Ishikawa (cell line): ENCODE data around the gene ATP2B2.

Source experiments
- CEBPB ChIP-seq: IDR thresholded peaks from 2 replicates; pipeline ENCODE4 v1.6.1; 2012
- CREB1 ChIP-seq: IDR thresholded peaks from 2 replicates; pipeline ENCODE4 v1.6.1; 2012; ENCODE audit warnings: low read depth
- EGR1 ChIP-seq: IDR thresholded peaks from 2 replicates; pipeline ENCODE4 v1.6.1; 2012
- EP300 ChIP-seq: IDR thresholded peaks from 2 replicates; pipeline ENCODE4 v1.6.1; 2012; ENCODE audit warnings: borderline replicate concordance
- FOXM1 ChIP-seq: IDR thresholded peaks from 2 replicates; pipeline ENCODE4 v1.6.1; 2012; ENCODE audit warnings: low read depth, borderline replicate concordance
- MAX ChIP-seq: IDR thresholded peaks from 2 replicates; pipeline ENCODE4 v1.6.1; 2012
- NFIC ChIP-seq: IDR thresholded peaks from 2 replicates; pipeline ENCODE4 v1.6.1; 2012
- RAD21 ChIP-seq: IDR thresholded peaks from 2 replicates; pipeline ENCODE4 v1.6.1; 2012; ENCODE audit warnings: low read depth
- TAF1 ChIP-seq: IDR thresholded peaks from 2 replicates; pipeline ENCODE4 v1.6.1; 2012; ENCODE audit warnings: low read depth, mild to moderate bottlenecking
- TCF12 ChIP-seq: IDR thresholded peaks from 2 replicates; pipeline ENCODE4 v1.6.1; 2012; ENCODE audit warnings: low read depth
- TEAD4 ChIP-seq: IDR thresholded peaks from 2 replicates; pipeline ENCODE4 v1.6.1; 2012
- YY1 ChIP-seq: IDR thresholded peaks from 2 replicates; pipeline ENCODE4 v1.6.1; 2012; ENCODE audit warnings: low read depth
- ZBTB7A ChIP-seq: IDR thresholded peaks from 2 replicates; pipeline ENCODE4 v1.6.1; 2012; ENCODE audit warnings: low read depth
- TF ChIP-seq, protein P1 (sequence below): IDR thresholded peaks from 2 replicates; pipeline ENCODE4 v1.6.1; 2012; ENCODE audit warnings: low read depth, mild to moderate bottlenecking
- TF ChIP-seq, protein P2 (sequence below): IDR thresholded peaks from 2 replicates; pipeline ENCODE4 v1.6.1; 2012

The ATP2B2 gene

GRCh38 chr3:10551821-10552630 lies 46.6 kb upstream of the ATP2B2 start:
- TF ChIP-seq EGR1 (peak; percentile 70), EP300 (no peak)

- TF ChIP-seq TAF1 (no peak), NFIC (no peak), MAX (no peak), EGR1 (no peak), TEAD4 (no peak), CREB1 (no peak), CEBPB (no peak), TCF12 (no peak)
Observed at GRCh38 chr3:10551139-10551538, 45.8 kb upstream of the ATP2B2 start.

- TF ChIP-seq YY1 (no peak), TCF12 (no peak), TEAD4 (no peak), ZBTB7A (no peak), RAD21 (no peak), CEBPB (no peak), MAX (no peak), NFIC (no peak), FOXM1 (no peak), EGR1 (no peak), CREB1 (no peak), EP300 (no peak), TAF1 (no peak)
- TF ChIP-seq, protein P1, sequence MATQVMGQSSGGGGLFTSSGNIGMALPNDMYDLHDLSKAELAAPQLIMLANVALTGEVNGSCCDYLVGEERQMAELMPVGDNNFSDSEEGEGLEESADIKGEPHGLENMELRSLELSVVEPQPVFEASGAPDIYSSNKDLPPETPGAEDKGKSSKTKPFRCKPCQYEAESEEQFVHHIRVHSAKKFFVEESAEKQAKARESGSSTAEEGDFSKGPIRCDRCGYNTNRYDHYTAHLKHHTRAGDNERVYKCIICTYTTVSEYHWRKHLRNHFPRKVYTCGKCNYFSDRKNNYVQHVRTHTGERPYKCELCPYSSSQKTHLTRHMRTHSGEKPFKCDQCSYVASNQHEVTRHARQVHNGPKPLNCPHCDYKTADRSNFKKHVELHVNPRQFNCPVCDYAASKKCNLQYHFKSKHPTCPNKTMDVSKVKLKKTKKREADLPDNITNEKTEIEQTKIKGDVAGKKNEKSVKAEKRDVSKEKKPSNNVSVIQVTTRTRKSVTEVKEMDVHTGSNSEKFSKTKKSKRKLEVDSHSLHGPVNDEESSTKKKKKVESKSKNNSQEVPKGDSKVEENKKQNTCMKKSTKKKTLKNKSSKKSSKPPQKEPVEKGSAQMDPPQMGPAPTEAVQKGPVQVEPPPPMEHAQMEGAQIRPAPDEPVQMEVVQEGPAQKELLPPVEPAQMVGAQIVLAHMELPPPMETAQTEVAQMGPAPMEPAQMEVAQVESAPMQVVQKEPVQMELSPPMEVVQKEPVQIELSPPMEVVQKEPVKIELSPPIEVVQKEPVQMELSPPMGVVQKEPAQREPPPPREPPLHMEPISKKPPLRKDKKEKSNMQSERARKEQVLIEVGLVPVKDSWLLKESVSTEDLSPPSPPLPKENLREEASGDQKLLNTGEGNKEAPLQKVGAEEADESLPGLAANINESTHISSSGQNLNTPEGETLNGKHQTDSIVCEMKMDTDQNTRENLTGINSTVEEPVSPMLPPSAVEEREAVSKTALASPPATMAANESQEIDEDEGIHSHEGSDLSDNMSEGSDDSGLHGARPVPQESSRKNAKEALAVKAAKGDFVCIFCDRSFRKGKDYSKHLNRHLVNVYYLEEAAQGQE, result no peak
- TF ChIP-seq, protein P2, sequence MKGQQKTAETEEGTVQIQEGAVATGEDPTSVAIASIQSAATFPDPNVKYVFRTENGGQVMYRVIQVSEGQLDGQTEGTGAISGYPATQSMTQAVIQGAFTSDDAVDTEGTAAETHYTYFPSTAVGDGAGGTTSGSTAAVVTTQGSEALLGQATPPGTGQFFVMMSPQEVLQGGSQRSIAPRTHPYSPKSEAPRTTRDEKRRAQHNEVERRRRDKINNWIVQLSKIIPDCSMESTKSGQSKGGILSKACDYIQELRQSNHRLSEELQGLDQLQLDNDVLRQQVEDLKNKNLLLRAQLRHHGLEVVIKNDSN, result no peak
Observed at GRCh38 chr3:10550705-10551104, 45.3 kb upstream of the ATP2B2 start.

DNA sequence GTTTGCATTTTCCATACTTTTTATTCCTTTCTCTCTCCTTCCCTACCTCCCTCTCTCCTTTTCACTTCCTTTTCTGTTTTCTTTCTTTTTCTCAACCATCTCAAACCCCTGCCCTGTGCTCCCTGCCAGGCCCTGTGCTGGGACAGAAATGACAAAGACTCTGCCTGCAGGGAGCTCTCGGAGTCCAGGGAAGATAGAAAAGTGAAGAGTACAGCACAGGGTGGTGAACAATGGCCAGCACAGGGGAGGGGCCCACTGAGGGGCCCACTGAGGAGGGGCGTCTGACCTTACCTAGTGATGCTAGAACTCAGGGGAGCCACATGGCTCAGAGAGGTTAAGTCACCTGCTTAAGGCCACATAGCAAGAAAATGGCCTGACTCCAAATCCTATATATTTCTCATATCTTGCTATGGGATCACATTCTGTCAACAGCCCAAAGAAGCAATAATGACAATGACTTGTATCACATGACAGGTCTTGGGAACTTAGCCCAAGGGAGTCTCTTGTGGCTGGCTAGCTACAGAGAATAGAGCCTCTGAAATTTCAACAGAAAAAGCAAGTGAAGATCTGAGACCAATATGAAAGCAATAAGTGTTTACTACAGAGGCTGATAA lies 44.3 kb upstream of the ATP2B2 start:
- TF ChIP-seq MAX (no peak), EP300 (no peak), CREB1 (no peak), TCF12 (no peak), FOXM1 (no peak)

DNA sequence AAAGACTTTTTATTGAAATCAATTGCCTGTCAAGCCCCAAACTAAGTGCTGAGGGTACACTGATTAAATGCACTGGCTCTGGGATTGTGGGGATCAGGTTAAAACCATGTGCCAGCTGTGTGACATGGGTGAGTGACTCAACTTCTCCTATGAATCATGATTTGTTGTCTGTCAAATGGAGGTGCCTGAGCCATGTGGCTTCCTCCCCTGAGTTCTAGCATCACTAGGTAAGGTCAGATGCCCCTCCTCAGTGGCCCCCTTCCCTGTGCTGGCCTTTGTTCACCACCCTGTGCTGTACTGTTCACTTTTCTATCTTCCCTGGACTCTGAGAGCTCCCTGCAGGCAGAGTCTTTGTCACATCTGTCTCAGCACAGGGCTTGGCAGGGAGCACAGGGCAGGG lies 43.6 kb upstream of the ATP2B2 start:
- TF ChIP-seq ZBTB7A, result no peak
- TF ChIP-seq CEBPB, result no peak
- no peak for TF ChIP-seq NFIC
- no peak for TF ChIP-seq TAF1

DNA sequence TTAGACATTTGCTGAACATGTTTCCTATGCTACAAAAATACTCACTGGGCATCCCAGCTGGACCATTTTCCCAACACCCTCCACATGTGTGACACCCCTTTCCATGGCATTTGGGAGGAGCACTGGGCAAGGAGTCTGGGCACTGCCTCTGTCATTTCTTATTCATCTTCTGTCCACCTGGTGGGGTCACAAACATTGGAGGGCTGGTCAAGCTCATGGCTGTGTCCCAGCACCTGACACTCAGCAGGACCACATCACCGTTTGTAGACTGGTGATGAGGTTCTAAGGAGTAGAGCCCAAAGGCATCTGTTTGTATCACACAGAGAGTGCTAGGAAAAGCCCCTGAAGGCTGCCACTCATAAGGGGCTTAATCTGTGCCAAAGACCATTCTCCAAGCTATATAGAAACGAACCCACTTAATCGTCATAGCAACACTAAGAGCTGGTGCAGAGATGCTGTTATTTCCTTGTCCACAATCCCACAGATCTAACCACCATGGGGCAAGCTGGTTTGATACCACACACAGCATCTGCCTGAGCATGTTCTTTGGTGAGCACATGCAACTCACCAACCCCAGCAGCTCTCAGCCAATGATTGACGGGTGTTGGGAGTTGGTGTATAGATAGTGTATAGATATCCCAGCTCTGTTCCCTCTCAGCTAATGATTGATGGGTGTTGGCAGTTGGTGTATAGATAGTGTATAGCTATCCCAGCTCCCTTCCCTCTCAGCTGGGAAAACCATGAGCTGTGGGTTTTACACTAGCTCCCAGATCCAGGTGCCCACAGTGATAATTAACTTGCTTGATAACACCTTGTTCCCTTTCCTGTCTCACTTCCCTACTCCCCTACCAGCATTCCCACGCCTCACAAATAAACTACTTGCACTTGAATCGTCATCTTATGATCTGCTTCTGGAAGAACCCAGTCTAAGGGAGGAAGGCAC lies 42.7 kb upstream of the ATP2B2 start:
- TF ChIP-seq MAX (no peak), EP300 (no peak), RAD21 (no peak), TCF12 (no peak), NFIC (no peak), TAF1 (no peak), CREB1 (no peak), EGR1 (no peak), YY1 (no peak), TEAD4 (no peak), FOXM1 (no peak), ZBTB7A (no peak), CEBPB (no peak)
- TF ChIP-seq, protein P1, result no peak
- TF ChIP-seq, protein P2, result no peak
